Brain microvascular endothelial cell (primary cell): Measurements from ENCODE around the gene NFATC1.

Experiments used
- DNase-seq: peaks from one replicate; pipeline ENCODE4 v3.0.0-alpha.2; 2020
- H3K27ac ChIP-seq: fragments of 250-450 bp; sonication (Bioruptor Pico); 2 replicates; pipeline ENCODE4 v1.5.1; 2020; ENCODE audit warnings: mild to moderate bottlenecking, moderate library complexity
- H3K27me3 ChIP-seq: fragments of 250-450 bp; sonication (Bioruptor Pico); replicated peaks from 2 replicates; pipeline ENCODE4 v1.5.1; 2020; ENCODE audit warnings: mild to moderate bottlenecking
- H3K36me3 ChIP-seq: fragments of 250-450 bp; sonication (Bioruptor Pico); replicated peaks from 2 replicates; pipeline ENCODE4 v1.5.1; 2020; ENCODE audit warnings: mild to moderate bottlenecking
- H3K4me3 ChIP-seq: 2 replicates; pipeline ENCODE4 v1.5.1; 2011; ENCODE audit warnings: low read depth, mild to moderate bottlenecking, control low read depth, low read length, moderate library complexity
- in situ Hi-C: cut with HindIII; loops from 2 replicates; pipeline ENCODE4 v1.10.0; 2017; ENCODE audit warnings: low sequenced_read_pairs, low pct_ligation_motif_present
- TF ChIP-seq, protein P1 (sequence below): IDR thresholded peaks from 2 replicates; pipeline ENCODE4 v1.5.1; 2011; ENCODE audit warnings: low read depth, mild to moderate bottlenecking, moderate library complexity, low read length, control low read depth, inconsistent platforms; ENCODE audit errors: missing control alignments

NFATC1 gene

DNA sequence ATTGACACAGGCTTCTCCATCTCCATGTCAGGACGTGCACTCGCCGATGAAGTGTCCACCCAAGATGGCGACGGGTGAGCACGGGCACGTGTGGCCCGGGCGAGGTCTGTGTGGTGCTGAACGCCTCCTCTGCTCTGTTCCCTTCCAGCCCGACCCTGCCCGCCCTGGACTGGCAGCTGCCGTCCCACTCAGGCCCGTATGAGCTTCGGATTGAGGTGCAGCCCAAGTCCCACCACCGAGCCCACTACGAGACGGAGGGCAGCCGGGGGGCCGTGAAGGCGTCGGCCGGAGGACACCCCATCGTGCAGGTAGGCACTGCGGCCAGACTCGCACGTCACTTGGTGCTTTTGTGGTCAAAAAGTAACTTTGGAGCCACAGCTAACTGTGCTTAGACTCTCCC is 37.7 kb downstream of the NFATC1 start:
- in situ Hi-C loops: no loop called here
- TF ChIP-seq, protein P1, sequence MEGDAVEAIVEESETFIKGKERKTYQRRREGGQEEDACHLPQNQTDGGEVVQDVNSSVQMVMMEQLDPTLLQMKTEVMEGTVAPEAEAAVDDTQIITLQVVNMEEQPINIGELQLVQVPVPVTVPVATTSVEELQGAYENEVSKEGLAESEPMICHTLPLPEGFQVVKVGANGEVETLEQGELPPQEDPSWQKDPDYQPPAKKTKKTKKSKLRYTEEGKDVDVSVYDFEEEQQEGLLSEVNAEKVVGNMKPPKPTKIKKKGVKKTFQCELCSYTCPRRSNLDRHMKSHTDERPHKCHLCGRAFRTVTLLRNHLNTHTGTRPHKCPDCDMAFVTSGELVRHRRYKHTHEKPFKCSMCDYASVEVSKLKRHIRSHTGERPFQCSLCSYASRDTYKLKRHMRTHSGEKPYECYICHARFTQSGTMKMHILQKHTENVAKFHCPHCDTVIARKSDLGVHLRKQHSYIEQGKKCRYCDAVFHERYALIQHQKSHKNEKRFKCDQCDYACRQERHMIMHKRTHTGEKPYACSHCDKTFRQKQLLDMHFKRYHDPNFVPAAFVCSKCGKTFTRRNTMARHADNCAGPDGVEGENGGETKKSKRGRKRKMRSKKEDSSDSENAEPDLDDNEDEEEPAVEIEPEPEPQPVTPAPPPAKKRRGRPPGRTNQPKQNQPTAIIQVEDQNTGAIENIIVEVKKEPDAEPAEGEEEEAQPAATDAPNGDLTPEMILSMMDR: no peak
- peaks cover 2% of the 10 kb centered on the region for H3K27me3 ChIP-seq
- no peaks in the 10 kb centered on the region for H3K36me3 ChIP-seq
- H3K4me3 ChIP-seq: no peak overlapping the region
- H3K27ac ChIP-seq: no peak overlapping the region
- no peak for DNase-seq

DNA sequence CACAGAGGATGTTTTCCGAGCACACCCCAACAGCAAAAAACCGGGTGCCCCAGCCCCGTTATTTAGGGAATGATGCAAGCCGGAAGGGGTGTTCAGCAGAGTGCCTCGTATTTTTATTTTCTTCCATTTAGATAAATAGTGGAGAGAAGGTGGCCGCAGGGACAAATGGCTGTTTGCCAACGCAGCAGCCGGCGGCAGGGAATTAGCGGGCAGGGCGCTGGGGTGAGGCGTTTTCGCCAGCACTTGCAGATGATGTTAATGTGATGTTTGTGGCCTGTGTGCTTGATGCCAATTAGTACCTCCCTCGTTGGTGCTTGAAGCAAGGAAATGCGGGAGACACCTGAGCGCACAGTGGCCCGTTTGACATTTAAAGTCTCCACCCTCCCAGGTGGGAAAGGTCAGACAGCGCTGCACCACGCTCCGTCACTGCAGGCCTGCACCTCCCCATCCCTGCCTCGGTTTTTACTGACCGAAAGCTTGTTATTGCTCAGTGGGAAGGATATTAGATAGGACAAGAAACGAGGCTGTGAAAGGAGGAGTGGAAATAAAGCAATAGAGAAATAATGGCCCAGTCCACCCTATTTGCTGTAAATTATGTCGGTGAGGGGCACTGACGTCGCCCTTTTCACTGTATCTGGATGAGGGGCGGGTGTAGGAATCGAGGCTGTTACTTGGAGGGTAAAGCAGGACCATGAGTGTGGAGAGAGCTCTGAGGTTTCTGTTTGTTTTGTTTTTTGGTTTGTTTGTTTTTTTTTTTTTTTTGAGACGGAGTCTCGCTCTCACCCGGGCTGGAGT is 39.1 kb downstream of the NFATC1 start:
- in situ Hi-C loops: no loop called here
- no peak overlapping the region for H3K4me3 ChIP-seq
- H3K36me3 ChIP-seq: no peaks in the 10 kb centered on the region
- DNase-seq: no peak
- peaks cover 2% of the 10 kb centered on the region for H3K27me3 ChIP-seq
- H3K27ac ChIP-seq: no peak overlapping the region
- TF ChIP-seq, protein P1: no peak

DNA sequence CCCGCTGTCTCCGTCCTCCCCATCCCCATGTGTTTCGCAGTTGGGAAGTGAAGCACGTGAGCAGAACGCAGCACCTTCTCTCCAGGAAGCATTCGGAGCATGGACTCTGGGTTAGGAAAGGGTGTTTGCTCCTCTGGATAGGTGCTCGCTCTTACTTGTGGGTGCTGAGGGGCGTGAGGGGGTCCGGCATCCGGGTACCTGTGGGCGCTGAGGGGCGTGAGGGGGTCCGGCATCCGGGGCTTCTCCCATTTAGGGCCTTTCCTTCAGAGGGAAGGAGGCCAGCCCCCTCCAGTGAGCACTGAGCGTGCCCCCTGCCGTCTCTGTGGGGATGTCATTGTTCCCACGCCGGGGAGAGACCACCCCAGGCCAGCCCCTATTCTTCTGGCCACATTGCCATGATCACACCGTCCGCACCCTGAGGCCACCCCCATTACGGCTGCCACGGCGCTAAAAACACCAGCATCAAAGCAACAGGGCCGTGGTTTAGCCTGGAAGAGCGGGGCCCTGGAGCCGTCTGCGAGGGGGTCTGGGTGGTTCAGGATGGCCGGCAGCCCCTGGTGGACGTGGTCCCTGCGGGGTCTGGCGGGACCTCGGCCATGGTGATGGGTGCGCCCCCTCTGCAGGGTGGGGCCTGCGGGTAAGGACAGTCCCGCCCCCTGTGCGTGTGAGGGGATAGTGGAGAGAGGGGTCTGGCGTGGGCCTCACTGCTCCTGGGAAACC is 41.0 kb downstream of the NFATC1 start:
- no peak for DNase-seq
- TF ChIP-seq, protein P1: no peak
- Histone ChIP-seq H3K27me3 (peaks cover 2% of the 10 kb centered on the region), H3K36me3 (no peaks in the 10 kb centered on the region), H3K4me3 (no peak overlapping the region), H3K27ac (no peak overlapping the region)
- in situ Hi-C loops: no loop called here

DNA sequence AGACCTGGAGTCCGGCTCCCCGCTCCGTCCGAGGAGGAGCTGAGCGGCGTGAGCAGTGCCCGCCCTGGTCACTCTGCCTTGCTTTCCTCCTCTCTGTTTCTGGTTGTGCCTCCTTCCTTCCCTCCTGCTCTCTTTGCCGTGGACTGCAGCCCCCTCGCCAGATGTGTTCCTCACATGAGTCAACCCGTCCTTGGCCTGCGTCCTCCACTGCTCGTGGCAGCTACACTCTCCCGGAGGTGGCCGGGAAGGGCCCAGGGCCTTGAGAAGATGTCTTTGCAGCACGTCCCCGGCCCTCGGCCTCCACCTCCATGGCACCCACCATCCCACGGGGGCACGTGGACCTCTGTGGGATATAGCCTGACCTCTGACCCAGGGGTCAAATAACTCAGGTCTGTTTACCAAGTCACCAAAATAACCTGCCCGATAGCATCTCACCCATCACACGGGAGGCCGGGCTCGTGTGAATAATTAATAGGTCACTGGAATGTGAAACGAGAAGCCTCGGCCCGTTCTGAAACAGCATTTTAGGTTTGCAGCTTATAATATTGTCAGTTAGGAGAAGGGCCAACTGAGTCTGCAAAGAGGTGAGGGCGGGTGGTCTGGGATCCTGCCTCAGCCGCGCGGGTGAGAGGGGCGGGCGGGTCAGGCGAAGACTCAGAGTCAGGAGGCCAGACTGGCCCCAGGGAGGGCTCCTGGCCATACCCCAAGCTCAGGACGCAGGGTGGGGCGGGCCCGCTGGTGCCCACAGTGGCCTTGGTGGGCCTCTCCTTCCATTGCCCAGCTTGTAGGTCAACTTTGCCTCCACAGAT is 42.6 kb downstream of the NFATC1 start:
- H3K36me3 ChIP-seq: no peaks in the 10 kb centered on the region
- H3K27ac ChIP-seq: no peak overlapping the region
- DNase-seq: no peak
- in situ Hi-C loops: no loop called here
- H3K27me3 ChIP-seq: peaks cover 2% of the 10 kb centered on the region
- TF ChIP-seq, protein P1: no peak
- no peak overlapping the region for H3K4me3 ChIP-seq

DNA sequence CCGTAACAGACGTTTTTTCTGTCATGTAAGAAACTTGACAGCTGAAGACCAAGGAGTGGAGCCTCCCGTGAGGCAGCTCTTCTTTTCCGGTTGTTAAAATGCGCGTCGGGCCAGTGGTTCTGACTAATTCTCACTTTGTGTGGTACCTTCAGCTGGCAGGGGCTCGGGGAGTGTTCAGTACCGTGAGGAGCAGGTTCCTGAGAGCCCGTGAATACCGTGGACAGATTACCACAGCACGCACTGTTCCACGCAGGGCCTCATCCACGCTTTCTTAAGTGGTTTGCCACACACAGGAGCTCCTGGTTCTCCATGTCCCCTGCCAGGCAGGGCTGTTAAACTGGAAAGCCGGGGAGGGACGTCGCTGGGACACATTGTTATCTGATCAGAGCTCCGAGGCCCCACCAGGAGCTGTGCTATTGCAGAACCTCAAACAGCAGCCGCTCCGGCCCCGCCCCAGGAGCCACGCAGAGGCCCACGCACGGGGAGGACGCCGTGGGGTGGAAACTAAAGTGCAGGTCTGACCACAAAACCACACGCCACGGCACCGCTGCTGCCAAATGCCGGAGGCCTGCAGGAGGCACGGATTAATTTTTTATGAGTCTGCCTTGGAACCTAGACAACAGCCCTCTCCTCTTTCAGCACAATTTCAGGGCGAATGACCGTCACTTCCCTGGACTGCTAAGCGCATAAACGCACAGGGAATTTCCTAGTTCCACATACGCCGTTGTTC is 43.3 kb downstream of the NFATC1 start:
- Histone ChIP-seq H3K4me3 (no peak overlapping the region), H3K27me3 (peaks cover 2% of the 10 kb centered on the region), H3K27ac (no peak overlapping the region), H3K36me3 (no peaks in the 10 kb centered on the region)
- TF ChIP-seq, protein P1: no peak
- no peak for DNase-seq
- in situ Hi-C loops: no loop called here
